COR-L47 (cell line): ENCODE data around the gene SRP72.
A peak's percentile ranks its signal among the peaks of the same experiment; 100 is the strongest.
"Not testable (repeated sequence)": the region's sequence is repeated elsewhere in the genome, so short reads cannot be mapped to it uniquely, and the experiment has no call there.

Source experiments
- DNase-seq: peaks from one replicate; lab custom pipeline; 2025; lab: John Stamatoyannopoulos, UW

Gene SRP72, protein sequence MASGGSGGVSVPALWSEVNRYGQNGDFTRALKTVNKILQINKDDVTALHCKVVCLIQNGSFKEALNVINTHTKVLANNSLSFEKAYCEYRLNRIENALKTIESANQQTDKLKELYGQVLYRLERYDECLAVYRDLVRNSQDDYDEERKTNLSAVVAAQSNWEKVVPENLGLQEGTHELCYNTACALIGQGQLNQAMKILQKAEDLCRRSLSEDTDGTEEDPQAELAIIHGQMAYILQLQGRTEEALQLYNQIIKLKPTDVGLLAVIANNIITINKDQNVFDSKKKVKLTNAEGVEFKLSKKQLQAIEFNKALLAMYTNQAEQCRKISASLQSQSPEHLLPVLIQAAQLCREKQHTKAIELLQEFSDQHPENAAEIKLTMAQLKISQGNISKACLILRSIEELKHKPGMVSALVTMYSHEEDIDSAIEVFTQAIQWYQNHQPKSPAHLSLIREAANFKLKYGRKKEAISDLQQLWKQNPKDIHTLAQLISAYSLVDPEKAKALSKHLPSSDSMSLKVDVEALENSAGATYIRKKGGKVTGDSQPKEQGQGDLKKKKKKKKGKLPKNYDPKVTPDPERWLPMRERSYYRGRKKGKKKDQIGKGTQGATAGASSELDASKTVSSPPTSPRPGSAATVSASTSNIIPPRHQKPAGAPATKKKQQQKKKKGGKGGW

DNA sequence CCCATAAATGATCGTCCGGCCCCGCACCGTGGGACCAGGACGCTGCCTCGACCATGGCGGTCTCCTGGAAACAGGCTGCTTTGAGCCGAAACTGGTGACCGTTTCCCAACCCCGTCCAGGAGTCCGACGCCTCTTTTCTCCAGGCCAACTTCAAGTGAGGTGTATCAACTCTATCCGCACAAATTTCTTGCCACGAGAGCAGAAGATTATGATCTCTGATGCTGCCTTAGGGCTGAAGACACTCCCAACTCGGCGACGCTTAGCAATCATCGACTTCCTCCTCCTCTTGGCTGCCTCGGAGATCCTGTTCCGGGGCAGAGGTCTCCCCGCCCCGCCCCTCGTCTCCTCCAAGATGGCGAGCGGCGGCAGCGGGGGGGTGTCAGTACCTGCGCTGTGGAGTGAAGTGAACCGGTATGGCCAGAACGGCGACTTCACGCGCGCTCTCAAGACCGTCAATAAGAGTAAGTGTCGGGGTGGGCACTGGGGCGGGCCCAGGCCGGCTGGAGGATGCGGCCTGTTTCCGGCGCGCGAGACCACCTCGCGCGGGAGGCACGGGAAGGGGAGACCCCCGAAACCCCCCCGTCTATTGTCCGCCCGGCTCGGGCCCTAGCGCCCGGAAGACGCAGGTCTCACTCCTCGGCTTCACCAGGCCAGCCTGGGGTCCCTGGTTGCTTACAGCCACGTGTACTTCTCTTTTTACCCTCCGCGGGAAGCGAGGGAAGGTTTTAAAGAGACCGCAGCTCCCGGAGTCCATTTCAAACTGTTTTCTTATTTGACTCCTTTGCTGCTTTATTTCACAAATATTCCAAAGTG is at the start of gene SRP72:
SRP72 (plus strand) TSS at position 334 of the 813 bp plus-strand sequence; CDS start at position 353, 19 bp downstream.
- peak; percentile 86 for DNase-seq

- DNase-seq: no peak
These were observed 43.2 kb upstream of the SRP72 start for GRCh38 chr4:56424176-56424575.

- DNase-seq: no peak
These were observed 42.5 kb upstream of the SRP72 start for GRCh38 chr4:56424697-56425514.

DNA sequence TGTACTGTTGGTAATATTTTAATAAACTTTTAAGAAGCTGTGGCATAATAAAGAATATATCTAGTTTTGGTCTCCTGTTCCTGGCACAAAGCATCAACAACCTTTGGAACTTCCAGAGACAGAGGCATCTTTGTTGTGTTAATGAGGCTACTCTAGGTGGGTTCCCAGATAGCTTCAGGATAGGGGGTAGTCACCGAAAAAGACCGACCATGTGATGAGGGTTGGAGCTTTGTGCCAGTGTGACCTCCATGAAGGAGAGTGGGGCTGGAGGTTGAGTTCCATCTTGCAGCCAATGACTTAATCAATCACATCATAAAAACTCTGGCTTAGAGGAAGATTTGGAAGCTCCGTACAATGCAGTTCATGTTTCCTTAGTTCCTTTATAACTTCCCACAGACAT is 41.9 kb upstream of the SRP72 start:
- no peak for DNase-seq

DNA sequence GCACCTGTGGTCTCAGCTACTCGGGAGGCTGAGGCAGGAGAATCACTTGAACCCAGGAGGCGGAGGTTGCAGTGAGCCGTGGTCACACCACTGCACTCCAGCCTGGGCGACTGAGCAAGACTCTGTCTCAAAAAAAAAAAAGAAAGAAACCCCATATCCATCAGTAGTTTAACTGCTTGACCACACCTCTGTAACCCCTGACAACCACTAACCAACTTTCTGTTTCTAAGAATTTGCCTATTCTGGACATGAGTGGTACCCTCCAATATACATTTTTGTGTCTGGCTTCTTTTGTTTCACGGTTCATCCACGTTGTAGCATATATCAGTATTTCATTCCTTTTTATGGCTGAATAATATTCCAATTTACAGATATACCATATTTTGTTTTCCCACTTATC is 41.1 kb upstream of the SRP72 start:
- no peak for DNase-seq

DNA sequence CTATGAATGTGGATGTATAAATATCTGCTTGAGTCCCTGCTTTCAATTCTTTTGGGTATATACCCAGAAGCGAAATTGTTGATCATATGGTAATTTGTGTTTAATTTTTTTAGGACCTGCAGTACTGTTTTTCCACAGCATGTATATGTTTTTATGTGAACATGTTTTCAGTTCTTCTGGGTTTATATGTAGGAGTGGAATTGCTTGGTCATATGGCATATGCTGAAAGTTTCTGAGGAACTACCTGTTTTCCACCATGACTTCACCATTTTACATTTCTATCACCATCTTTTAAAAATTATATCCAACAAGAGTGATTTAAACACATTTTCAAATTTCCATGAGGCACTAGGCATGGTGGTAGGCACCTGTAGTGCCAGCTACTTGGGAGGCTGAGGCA is 40.2 kb upstream of the SRP72 start:
- DNase-seq: no peak

- no peak for DNase-seq
These were observed 37.2 kb upstream of the SRP72 start for GRCh38 chr4:56430203-56430602.

DNA sequence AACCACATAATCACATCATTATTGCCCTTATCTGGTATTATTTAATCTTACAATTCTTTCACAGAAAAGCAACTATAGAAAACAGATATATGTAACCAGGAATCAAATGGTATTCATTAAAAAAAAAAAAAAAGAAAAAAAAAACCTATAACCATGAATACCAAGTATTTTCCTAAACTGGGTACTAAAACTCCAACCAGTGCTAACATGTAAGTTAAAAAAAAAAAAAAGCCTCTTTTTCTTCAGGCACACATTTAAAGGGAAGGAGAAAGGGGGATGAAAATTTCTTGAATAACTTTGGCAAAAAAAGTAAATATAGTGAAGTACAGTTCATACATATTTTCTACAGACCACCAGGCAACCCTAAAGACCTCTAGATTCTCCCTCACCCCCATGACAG is 34.1 kb upstream of the SRP72 start:
- DNase-seq: no peak

GRCh38 chr4:56434599-56435139 is 32.7 kb upstream of the SRP72 start:
- DNase-seq: peak; percentile 71

GRCh38 chr4:56435140-56435926 is 32.1 kb upstream of the SRP72 start, which contains the start of gene PPAT:
Gene PPAT (minus strand): TSS chr4:56435615. CDS start chr4:56435477, 138 bp downstream.
- DNase-seq: peak; percentile 98

- no peak for DNase-seq
These were observed 28.7 kb upstream of the SRP72 start for GRCh38 chr4:56438766-56439165.

GRCh38 chr4:56440983-56441382 is 26.4 kb upstream of the SRP72 start:
- no peak for DNase-seq

- DNase-seq: no peak
These were observed 22.7 kb upstream of the SRP72 start for GRCh38 chr4:56444719-56445118.

DNA sequence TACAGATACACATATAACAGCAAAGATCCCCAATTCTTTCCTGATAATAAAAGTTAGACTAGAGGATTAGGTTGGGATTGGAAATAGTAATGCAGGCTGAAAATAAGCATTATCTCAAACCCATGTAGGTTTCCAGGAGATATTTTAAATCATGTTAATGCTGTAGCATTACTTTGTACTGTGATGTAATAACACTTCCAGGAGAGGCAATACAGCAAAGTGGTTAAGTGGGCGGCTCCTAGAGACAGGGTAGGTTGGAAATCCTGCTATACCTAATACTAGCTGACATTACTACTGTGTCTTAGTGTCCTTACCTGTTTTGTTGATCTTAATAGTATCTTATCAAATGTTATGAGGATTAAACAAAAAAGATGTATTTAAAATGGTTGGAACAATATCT is 21.7 kb upstream of the SRP72 start:
- no peak for DNase-seq

GRCh38 chr4:56448301-56448700 is 19.1 kb upstream of the SRP72 start:
- no peak for DNase-seq

DNA sequence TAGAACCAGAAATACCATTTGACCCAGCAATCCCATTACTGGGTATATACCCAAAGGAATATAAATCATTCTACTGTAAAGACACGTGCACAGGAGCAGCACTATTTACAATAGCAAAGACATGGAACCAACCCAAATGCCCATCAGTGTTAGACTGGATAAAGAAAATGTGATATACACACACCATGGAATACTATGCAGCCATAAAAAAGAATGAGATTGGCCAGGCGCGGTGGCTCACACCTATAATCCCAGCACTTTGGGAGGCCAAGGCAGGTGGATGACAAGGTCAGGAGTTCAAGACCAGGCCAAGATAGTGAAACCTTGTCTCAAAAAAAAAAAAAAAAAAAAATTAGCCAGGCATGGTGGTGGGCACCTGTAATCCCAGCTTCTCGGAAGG is 17.9 kb upstream of the SRP72 start:
- DNase-seq: not testable (repeated sequence)

DNA sequence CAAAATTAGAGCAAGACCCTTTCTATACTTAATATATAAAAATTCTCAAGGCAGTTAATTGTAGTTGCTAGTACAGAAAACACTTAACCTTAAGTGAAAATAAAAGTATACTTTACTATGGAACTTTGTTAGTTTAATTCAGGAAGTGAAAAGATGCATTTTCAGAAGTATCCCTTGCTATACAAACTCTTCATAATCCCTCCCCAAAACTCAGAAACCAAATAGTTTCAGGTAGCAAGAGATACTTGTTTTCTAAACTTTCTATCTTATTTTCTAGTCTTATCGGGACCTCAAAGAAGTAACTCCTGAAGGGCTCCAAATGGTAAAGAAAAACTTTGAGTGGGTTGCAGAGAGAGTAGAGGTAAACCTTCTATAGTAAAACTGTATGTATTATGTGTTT is 17.1 kb upstream of the SRP72 start:
- no peak for DNase-seq

- DNase-seq: no peak
These were observed 7.3 kb upstream of the SRP72 start for GRCh38 chr4:56460085-56460484.

DNA sequence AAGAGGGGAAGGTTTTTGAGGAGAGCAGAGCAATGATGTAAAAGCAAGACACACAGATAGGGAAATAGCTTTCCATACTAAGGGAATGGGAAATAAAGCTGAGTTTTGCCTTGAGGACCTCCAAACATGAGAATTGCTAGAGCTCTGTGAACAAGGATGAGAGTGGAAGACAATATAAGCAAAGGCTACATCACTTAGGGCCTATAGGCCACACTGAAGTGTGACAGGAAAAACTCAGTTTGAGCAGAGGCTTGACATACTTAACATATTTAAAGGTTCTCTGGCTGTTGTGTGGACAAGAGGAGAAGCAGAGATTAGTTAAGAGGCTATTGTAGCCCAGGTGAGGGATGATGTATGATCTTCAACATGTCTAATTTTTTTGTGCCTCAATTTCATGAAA is 5.3 kb upstream of the SRP72 start:
- no peak for DNase-seq

GRCh38 chr4:56463711-56464110 is 3.7 kb upstream of the SRP72 start:
- no peak for DNase-seq

GRCh38 chr4:56464581-56464980 is 2.8 kb upstream of the SRP72 start:
- no peak for DNase-seq
